ENCODE data around the gene DUSP16.
"Not testable (repeated sequence)": the region's sequence is repeated elsewhere in the genome, so short reads cannot be mapped to it uniquely, and the experiment has no call there.

The DUSP16 gene

GRCh38 chr12:12583510-12584178 is 21.0 kb upstream of the DUSP16 start:
- DNase-seq, result no peak

GRCh38 chr12:12582895-12583303 is 20.2 kb upstream of the DUSP16 start:
- DNase-seq, result no peak

GRCh38 chr12:12582193-12582881 is 19.7 kb upstream of the DUSP16 start:
- DNase-seq, result no peak

DNA sequence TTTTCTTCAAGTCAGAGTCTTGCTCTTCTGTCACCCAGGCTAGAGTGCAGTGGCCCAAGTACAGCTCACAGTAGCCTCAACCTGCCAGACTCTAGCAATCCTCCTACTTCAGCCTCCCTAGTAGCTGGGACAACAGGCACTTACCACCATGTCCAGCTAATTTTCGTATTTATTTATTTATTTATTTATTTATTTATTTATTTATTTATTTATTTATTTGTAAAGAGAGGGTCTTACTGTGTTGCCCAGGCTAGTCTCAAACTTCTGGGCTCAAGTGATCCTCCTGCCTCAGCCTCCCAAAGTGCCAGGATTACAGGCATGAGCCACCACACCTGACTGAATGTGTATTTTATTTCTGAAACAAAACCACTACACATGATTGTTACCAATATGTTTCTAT is 18.1 kb upstream of the DUSP16 start:
- not testable (repeated sequence) for DNase-seq

GRCh38 chr12:12577786-12578185 is 15.1 kb upstream of the DUSP16 start:
- no peak for DNase-seq

GRCh38 chr12:12572659-12573058 is 10.0 kb upstream of the DUSP16 start:
- no peak for DNase-seq

DNA sequence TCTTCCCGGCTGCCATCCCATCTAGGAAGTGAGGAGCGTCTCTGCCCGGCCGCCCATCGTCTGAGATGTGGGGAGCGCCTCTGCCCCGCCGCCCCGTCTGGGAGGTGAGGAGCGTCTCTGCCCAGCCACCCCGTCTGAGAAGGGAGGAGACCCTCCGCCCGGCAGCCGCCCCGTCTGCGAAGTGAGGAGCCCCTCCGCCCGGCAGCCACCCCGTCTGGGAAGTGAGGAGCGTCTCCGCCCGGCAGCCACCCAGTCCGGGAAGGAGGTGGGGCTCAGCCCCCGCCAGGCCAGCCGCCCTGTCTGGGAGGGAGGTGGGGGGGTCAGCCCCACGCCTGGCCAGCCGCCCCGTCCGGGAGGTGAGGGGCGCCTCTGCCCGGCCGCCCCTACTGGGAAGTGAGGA is 3.3 kb upstream of the DUSP16 start:
- DNase-seq, result not testable (repeated sequence)

GRCh38 chr12:12564911-12565310 is 2.2 kb upstream of the DUSP16 start:
- DNase-seq, result no peak

GRCh38 chr12:12563290-12563928 is 746 bp upstream of the DUSP16 start:
- no peak for DNase-seq

DNA sequence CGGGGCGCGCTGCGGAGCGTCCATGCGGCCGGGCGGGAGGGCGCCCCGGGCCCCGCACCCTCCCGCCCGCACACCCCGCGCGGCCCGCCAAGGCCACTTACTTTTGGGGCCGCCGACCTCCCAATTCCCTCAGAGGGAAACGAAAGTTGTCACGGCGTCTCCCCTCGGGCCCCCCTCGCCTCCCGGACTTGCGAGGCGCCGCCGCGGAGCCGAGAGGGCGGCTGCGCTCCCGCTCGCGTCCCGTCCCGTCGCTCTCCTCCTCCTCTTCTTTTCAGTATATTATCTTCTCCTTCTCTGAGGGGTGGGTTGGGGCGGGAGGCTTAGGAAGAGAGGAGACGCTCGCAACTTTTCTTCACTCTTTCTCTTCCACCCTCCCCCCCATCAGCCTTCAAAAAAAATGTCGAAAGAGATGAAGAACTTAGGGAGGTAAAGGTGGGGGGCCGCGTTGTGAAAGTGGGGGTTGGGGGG is 613 bp downstream of the DUSP16 start:
- peak; percentile 48 for DNase-seq

GRCh38 chr12:12561371-12562015 is 1.2 kb downstream of the DUSP16 start:
- peak; percentile 55 for DNase-seq

- DNase-seq, result peak; percentile 71
Observed at GRCh38 chr12:12560587-12561370, 1.9 kb downstream of the DUSP16 start.

DNA sequence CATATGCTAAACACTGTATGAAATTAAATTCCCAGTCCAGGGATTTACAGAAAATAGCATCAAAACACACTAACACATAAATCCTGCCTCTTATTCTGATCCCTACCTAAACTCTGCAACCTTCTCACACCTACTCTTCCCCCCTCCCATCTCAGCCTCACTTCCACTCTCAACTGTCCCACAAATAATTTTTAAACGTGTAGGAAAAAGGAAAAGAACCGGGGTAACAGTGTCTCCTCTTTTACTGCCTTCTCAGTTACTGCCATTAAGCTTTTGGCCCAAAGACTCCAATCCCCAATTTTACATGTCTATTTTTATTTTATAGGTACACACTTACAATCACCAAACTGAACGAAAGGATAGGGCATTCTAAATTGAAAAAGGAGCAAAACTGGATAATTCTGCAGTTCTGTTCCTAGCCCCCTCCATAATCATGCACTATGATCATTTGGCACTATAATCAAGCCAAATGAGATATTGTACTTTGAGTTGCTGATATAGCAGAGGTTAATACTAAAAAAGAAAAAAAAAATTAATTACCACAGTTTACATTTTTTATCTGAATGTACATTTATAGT is 2.9 kb downstream of the DUSP16 start:
- no peak for DNase-seq

DNA sequence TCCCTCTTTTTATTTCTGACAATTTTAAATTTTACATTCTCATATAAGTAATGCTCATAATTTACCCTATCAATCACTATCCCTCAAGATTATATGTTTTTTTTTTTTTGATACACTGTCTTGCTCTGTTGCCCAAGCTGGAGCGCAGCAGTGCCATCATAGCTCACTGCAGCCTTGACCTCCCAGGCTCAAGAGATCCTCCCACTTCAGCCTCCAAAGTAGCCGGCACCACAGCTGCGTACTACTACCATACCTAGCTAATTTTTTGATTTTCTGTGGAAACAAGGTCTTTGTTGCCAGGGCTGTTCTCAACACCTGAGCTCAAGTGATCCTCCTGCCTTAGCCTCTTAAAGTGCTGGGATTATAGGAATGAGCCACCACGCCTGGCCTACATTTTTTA is 4.4 kb downstream of the DUSP16 start:
- DNase-seq, result no peak

GRCh38 chr12:12557733-12558132 is 4.9 kb downstream of the DUSP16 start:
- no peak for DNase-seq

DNA sequence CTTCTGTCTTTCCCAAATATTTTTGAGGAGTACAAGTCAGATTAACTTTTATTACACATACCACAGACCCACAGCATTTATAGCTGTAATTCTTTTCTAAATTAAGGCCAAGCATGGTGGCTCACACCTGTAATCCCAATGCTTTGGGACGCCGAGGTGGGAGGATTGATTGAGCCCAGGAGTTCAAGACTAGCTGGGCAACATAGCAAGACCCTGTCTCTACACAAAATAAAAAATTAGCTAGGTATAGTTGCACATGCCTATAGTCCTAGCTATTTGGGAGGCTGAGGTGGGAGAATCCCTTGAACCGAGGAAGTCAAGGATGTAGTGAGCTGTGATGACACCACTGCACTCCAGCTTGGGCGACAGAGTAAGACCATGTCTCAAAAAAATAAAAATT is 7.0 kb downstream of the DUSP16 start:
- no peak for DNase-seq

GRCh38 chr12:12553208-12553785 is 9.4 kb downstream of the DUSP16 start:
- no peak for DNase-seq

DNA sequence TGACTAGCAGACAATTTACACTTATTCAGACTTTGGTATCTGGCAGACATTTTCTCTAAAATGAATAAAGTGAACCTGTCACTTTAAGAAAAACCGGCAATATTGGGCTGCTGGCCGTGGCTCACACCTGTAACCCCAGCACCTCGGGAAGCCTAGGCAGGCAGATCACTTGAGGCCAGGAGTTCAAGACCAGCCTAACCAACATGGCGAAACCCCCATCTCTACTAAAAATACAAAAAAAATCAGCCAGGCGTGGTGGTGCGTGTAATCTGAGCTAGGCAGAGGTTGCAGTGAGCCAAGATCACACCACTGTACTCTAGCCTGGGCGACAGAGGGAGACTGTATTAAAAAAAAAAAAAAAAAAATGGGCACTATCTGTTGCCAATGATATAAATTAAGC is 11.5 kb downstream of the DUSP16 start:
- no peak for DNase-seq

- no peak for DNase-seq
Observed at GRCh38 chr12:12550277-12550676, 12.4 kb downstream of the DUSP16 start.

GRCh38 chr12:12549426-12549825 is 13.2 kb downstream of the DUSP16 start:
- no peak for DNase-seq

DNA sequence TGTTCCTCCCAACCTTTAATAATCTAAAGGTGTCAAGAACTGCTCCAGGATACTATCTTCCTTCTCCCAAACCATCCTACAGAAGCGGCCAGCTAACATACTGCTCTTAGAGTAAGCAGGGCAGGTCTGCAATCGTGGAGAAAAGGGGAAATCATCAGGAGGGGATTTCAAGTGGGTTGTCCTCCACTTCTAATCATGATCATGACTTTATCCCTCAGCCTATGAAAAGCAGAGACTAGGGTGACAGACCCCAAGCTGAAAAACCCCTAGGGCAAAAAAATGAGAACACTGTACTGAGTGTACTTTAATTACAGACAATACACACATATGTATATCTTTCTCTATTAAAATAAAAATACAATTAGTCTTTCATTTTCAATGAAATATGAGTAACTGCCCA is 13.9 kb downstream of the DUSP16 start:
- no peak for DNase-seq

DNA sequence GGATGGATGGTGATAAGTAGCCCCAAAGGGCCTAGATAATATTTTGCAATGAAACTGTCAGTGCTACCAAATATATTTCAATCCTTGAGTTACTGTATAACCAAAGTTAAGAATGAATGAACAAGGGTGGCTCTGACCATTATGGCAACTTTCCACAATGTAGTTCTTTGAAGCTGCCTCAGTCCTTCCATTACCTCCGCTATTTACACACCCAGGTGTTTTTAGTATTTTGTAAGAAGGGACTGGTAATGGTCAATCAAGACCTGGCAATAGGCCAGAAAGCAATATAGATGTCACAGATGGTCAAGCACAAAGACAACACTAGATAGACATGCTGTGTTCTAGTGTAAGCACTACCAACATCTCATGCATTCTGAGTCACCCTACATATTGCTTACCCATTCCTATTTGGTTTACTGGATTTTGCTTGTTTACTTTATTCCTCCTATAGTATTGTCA is 16.3 kb downstream of the DUSP16 start:
- no peak for DNase-seq

Measured in hematopoietic multipotent progenitor cell treated with erythropoietin and hydrocortisone succinate and interleukin-3 and kit ligand, for 4 days (in vitro differentiated cells).